ENCODE data around the gene CREG2.

CREG2 gene

DNA sequence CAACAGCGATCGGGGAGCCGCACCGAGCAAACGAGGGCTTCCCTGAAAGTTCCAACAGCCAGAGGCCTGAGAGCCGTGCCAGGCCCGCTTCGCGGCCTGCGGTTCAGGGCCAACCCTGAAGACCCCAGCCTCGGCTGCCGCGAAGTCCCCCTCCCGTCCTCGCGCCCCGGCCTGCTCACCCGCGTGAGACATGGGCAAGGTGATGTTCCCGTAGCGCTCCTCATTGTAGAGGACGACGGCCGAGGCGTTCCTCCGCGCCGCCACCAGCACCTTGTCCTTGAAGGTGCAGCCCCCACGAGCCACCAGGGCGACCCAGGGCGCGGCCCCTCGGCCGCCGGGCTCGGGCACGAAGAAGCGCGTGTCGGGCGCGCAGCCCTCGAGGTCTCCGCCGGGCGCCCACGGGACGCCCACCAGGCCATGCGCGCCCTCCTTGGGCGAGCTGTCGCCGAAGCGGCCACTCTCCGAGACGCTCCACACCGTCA, 79.3 kb downstream of the CREG2 start:
- no peak for DNase-seq (ENCODE audit: low spot score)

DNA sequence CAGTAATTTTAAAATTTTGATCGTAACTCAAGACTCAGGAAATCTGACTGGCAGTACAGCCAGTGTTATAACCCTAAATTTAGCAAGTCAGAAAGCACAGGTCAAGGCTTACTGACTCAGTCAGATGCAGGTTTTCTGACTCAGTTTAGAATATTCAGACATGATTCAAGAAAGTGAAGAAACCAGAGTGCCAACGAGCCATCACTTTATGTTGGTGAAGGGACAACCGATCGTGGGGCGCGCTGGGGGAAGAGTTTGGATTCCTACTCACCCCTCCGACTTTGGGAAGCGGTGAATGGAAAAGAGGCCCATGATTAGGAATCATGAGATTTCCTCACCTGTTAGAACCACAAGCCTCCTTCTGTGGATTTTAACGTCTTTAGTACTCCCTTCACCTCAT, 79.8 kb downstream of the CREG2 start:
- DNase-seq (ENCODE audit: low spot score): no peak

DNA sequence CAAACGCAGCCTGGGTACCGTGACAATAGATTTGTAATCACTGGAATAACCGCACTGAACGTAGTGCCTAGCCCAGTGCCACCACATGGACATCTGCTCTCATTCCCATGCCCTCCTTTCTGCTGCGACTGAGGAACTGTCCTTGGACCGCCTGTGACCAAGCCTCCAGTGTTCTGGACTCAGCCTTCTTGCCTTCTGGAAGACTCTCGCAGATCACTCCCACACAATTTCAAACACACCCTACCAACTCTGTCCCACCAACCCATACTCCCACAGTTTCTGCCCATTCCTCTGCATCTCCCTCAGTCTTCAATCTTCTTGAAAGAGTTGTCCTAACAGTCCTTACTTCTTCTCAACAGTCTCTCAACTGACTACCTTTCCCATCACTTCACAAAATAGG, 80.9 kb downstream of the CREG2 start:
- no peak for DNase-seq (ENCODE audit: low spot score)

DNA sequence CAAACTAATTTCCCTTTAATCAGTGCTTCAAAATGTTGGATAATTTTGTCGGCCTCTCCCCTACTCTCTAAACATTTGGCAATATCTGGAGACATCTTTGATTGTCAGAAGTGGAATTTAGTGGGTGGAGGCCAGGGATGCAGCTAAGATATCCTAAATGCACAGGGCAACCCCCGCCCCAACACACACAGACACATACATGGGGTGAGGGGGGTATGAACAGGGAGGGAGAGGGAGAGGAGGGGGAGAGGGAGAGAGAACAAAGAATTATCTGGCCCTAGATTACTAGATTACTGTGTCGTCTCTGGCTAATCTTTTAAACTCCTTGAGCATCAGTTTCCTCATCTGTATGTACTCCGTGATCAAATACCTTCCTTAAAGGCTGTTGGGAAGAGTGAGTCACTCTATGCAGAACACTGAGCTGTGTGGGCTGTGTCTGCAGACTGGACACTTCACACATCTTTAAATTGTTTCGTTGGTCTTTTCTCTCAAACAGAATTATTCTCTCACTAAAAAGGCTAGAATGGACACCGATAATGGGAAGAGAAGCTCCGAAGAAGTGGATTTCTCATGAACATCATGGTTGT, 81.7 kb downstream of the CREG2 start:
- DNase-seq (ENCODE audit: low spot score): no peak

DNA sequence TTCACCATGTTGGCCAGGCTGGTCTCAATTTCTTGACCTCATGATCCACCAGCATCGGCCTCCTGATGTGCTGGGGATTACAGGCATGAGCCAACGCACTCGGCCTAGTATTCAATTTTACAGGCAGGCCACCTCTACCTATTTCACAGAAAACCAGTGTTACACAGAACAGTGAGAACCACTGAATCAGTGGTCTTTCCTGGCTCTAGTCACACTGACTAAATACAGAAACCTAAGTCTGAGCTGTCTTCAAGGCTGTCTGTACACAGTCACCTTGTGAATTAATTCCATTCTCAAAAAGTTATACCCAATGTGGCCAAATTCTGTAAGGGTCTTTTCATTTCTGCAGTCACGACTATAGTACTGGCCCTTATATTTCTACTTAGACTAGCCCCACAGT, 82.3 kb downstream of the CREG2 start:
- DNase-seq (ENCODE audit: low spot score): no peak

DNA sequence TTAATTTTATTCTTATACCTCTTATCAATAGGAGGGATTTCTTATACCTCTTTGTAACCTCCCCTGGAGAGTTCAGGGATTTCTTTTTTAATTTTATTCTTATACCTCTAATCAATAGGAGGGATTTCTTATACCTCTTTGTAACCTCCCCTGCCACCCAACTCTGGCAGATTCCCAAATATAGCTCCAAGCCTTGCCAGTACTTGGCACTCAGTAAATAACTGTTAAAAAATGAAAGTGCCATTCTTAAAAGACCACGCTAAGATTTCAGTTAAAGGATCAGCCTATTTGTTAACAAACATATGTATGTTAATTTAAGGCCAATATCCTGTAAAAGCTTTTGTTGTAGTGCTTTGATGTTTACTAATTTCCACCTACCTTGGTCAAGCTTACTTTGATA, 83.6 kb downstream of the CREG2 start:
- no peak for DNase-seq (ENCODE audit: low spot score)

DNA sequence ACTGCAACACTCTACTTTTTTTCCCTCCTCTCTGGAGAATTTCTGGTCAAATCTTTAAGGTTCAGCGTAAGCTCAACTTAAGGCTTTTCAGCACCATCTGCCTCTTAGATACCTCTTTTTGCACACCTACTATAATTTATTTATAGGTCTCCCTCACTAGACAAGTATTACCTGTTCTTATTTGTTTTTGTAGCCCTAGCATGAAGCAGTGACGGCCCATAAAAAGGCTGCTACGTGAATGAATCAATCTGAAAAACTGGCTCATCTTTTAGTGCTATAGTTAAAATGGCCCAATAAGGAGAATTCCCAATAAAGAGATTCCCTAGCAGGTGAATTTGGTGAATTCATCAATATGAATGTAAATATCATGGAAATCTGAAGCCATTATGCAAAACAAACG, 85.3 kb downstream of the CREG2 start:
- no peak for DNase-seq (ENCODE audit: low spot score)

DNA sequence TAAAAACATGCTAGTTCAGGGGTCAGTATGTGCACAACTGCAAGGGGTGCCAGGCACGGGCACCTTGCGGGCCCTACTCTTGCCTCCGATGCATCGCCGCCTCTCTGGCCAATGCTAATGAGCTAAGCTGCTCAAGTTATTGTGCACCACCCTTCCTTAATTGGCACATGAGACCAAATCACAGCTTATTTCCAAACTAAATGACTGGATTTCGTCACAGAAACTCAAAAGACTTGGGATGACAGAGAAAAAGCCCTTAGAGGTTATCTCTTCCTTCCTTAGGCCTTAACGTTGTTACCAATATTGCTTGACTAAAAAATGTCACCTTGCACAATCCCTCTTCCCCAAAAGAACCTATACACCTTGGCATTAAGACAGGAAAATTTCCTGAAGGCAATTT, 86.5 kb downstream of the CREG2 start:
- DNase-seq (ENCODE audit: low spot score): no peak

DNA sequence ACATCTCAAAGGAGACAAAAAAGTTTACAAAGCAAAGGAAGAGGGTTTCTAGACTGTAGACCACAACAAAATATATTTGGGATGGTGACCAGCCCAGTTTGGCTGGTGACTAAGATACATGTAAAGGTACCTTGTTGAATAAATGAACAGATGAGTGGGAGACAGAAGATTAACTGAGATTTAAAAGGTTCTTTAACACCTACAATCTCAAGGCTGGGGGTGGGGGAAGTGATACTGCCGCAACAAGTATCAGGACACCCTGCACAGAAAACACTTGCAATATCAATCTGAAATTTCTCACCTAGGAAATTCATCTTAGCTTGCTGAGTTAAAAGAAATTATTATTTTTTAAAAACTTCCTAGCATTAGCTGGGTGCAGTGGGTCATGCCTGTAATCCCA, 87.1 kb downstream of the CREG2 start:
- no peak for DNase-seq (ENCODE audit: low spot score)

DNA sequence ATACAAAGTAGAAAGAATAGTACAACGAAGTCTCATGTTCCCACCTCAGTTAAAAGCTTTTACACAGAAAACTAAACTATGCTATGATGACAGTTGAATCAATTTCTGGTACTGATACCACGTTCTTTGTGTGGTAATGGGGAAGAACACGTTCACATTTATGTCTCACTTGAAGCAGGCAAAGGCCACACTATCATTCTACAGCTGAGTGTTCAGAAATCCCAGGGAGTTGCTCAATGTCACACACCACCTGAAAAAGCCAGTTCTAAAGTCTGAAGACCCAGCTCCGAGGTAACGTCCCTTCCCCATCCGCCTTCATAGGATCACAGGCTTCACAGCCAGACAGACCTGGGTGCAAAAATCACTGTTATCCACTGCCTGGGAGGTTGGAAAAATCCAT, 87.7 kb downstream of the CREG2 start:
- DNase-seq (ENCODE audit: low spot score): no peak

DNA sequence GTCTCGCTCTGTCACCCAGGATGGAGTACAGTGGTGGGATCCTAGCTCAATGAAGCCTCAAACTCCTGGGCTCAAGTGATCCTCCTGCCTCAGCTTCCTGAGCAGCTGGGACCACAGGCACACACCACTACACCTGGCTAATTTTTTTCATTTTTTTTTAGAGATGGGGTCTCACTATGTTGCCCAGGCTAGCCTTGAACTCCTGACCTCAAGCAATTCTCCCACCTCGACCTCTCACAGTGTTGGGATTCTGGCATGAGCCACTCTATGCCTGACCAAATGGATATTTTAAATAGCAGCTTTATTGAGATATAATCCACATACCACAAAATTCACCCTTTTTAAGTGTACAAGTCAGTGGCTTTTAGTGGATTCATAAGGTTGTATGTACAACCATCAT, 89.9 kb downstream of the CREG2 start:
- no peak for DNase-seq (ENCODE audit: low spot score)

DNA sequence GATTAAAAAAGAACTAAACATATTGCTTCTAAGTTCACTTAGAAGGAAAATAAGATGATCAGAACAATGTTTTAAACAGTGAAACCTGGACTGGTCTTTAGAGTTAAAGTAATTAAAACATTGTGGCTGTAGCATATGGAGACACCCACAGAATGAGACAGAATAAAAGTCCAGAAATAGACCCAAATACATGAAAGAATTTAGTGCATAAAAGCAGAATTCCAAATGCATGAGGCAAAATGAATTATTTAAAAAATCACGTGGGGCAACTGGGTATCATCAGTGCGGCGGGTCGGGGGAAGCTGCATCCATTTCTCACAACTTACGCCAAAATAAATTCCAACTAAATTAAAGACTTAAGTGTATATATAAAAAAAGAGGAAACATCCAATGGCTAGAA, 90.9 kb downstream of the CREG2 start:
- DNase-seq (ENCODE audit: low spot score): no peak

DNA sequence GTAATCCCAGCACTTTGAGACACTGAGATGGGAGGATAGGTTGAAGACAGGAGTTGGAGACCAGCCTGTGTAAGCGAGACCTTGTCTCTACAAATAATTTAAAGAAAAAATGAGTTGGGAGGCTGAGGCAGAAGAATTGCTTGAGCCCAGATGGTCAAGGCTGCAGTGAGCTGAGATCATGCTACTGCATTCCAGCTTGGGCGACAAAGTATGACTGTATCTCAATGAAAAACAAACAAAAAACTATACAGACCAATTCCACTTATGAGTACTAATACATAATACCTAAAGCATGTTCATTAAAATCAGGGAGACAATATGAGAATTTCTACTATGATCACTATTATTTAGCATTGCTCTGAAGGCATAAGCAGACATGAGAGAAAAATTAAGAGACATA, 91.4 kb downstream of the CREG2 start:
- DNase-seq (ENCODE audit: low spot score): no peak

Measured in kidney capillary endothelial cell (primary cell).